Measurements from ENCODE around the gene SOCS1. TPM values are rescaled to one million over a fixed set of nuclear protein-coding genes. Genes with fewer than 3 reads are reported as not detected.

The SOCS1 gene
- total and polyA plus RNA-seq, 4 donors = 1.8 to 10.9 (median 2.3) TPM

DNA sequence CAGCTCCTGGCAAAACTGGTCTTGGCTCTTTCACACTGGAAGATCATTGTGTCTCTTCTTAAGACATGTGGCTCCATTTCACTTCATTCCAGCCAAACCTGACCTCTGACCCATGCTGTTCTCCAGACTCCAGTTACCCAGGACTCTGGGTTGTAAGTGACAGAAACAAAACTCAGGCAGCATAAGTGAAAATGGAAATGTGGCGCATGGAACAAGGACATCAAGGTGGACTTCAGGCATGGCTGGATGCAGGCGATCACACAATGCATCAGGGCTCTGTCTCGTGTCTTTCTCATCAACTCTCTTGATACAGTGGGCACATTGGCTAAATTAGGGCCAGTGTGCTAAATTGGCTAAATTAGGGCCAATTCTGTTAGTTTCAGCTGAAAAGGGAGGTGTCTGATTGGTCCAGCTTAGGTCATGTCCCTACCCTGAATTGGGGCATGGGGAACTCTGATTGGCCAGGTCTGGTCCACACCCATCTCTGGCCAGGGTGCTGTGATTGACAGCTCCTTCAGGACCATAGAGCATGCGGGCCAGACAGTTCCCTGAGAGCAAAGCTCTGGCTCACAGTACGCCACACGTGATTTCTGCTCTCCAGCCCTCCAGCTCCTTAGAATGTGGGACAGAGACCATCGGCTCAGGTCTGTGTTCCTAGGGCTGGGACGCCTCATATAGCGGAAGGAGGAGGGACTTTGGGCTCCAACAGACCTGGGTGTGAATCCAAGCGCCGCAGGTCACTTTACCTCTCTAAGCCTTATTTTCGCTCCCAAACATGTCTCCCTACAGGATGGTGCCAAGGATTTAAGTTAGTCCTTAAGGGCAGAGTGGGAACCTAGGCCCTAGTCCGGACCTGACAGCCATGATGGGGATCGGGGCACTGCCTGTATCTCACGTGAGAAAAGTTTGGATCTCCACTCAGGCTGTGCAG, 17.5 kb downstream of the SOCS1 start:
- Histone ChIP-seq H3K9me3 (ENCODE audit: control insufficient read depth in 4 of 4, low read length in 3 of 4) (no peaks in the 10 kb centered on the region), H3K9ac (ENCODE audit: low read depth in 1 of 2, low read length in 2 of 2) (no peak overlapping the region), H3K4me3 (ENCODE audit: low read depth in 1 of 3, low read length in 3 of 3) (no peak overlapping the region), H3K36me3 (ENCODE audit: control insufficient read depth in 4 of 4, insufficient read depth in 3 of 4, low read depth in 1 of 4, low read length in 3 of 4) (no peaks in the 10 kb centered on the region), H3K27ac (ENCODE audit: low read depth in 1 of 2, low read length in 2 of 2) (no peak overlapping the region), H3K4me1 (ENCODE audit: control insufficient read depth in 4 of 4, insufficient read depth in 4 of 4, low read length in 3 of 4) (peaks cover 2 to 7% (median 4%) of the 10 kb centered on the region in 4 donors), H3K27me3 (ENCODE audit: control insufficient read depth in 4 of 4, insufficient read depth in 4 of 4, low read length in 3 of 4) (no peaks in the 10 kb centered on the region)
- no peak for DNase-seq (ENCODE audit: low spot score)
- WGBS = 97% methylated on average over 15 of the region's 15 CpGs
- TF ChIP-seq JUND (IDR thresholded peaks at IDR 0.05) = no peak
- TF ChIP-seq, protein P1, sequence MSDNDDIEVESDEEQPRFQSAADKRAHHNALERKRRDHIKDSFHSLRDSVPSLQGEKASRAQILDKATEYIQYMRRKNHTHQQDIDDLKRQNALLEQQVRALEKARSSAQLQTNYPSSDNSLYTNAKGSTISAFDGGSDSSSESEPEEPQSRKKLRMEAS (IDR thresholded peaks at IDR 0.05) = no peak
- no peak for TF ChIP-seq EGR1 (IDR thresholded peaks at IDR 0.05; ENCODE audit: low read depth in 2 of 2)
- no peak for TF ChIP-seq RXRA (IDR thresholded peaks at IDR 0.05)
- no peak for TF ChIP-seq SP1 (IDR thresholded peaks at IDR 0.05)
- no peak for TF ChIP-seq YY1 (IDR thresholded peaks at IDR 0.05)
- TF ChIP-seq GABPA (IDR thresholded peaks at IDR 0.05 in 1 of 2, conservative IDR thresholded peaks at IDR 0.05 in 1 of 2) = no peak
- TF ChIP-seq FOXA2 (IDR thresholded peaks at IDR 0.05) = no peak
- TF ChIP-seq FOXA1 (IDR thresholded peaks at IDR 0.05) = no peak
- no peak for TF ChIP-seq CTCF (IDR thresholded peaks at IDR 0.05; ENCODE audit: low read depth, low read length, missing input control)
- TF ChIP-seq RAD21 (IDR thresholded peaks at IDR 0.05) = no peak

DNA sequence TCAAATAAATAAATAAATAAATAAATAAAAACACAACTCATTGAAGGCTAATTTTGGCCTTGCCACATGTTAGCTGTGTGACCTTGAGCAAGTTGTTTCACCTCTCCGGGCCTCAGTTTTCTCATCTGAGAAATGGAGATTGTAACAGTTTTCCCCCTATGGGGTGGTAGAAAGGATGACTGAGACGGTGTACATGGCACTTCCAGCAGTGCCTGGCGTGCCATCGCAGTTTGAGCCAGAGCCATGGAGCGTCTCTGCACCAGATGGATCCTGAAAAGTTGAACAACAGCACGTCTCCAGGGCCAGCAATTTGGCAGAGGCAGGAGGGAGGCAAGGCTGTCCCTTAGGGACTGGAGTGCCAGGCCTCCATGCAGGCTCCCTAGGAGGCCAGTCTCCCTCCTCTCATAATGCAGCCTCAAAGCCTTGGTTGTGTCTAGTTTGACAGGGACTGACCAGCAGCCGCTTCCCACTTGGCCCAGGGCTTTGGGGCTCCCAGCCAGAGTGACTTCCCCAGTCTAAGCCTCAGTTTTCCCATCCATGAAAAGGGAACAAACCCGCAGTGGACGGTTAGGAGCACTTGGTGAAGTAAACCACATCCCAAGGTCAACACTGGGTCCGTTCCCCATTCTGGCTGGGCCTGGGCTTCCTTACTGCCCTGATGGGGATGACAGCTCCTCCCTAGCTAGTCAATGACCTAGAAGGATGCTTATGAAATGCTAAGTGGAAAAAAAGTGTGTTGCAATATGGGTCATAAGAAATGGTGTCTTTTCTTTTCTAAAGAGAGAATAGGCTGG, 19.3 kb downstream of the SOCS1 start:
- Histone ChIP-seq H3K36me3 (ENCODE audit: control insufficient read depth in 4 of 4, insufficient read depth in 3 of 4, low read depth in 1 of 4, low read length in 3 of 4) (no peaks in the 10 kb centered on the region), H3K4me1 (ENCODE audit: control insufficient read depth in 4 of 4, insufficient read depth in 4 of 4, low read length in 3 of 4) (peaks cover 2 to 7% (median 5%) of the 10 kb centered on the region in 4 donors), H3K27me3 (ENCODE audit: control insufficient read depth in 4 of 4, insufficient read depth in 4 of 4, low read length in 3 of 4) (no peaks in the 10 kb centered on the region), H3K4me3 (ENCODE audit: low read depth in 1 of 3, low read length in 3 of 3) (no peak overlapping the region), H3K27ac (ENCODE audit: low read depth in 1 of 2, low read length in 2 of 2) (no peak overlapping the region), H3K9me3 (ENCODE audit: control insufficient read depth in 4 of 4, low read length in 3 of 4) (no peaks in the 10 kb centered on the region), H3K9ac (ENCODE audit: low read depth in 1 of 2, low read length in 2 of 2) (no peak overlapping the region)
- no peak for DNase-seq (ENCODE audit: low spot score)
- TF ChIP-seq CTCF (IDR thresholded peaks at IDR 0.05; ENCODE audit: low read depth, low read length, missing input control) = no peak
- no peak for TF ChIP-seq HNF4G (IDR thresholded peaks at IDR 0.05)
- TF ChIP-seq FOXA1 (IDR thresholded peaks at IDR 0.05) = no peak
- no peak for TF ChIP-seq JUND (IDR thresholded peaks at IDR 0.05)
- TF ChIP-seq, protein P2, sequence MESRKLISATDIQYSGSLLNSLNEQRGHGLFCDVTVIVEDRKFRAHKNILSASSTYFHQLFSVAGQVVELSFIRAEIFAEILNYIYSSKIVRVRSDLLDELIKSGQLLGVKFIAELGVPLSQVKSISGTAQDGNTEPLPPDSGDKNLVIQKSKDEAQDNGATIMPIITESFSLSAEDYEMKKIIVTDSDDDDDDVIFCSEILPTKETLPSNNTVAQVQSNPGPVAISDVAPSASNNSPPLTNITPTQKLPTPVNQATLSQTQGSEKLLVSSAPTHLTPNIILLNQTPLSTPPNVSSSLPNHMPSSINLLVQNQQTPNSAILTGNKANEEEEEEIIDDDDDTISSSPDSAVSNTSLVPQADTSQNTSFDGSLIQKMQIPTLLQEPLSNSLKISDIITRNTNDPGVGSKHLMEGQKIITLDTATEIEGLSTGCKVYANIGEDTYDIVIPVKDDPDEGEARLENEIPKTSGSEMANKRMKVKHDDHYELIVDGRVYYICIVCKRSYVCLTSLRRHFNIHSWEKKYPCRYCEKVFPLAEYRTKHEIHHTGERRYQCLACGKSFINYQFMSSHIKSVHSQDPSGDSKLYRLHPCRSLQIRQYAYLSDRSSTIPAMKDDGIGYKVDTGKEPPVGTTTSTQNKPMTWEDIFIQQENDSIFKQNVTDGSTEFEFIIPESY (IDR thresholded peaks at IDR 0.05) = no peak
- WGBS = 84% methylated on average over 10 of the region's 10 CpGs

Data from liver (tissue), 9 donors.